Osteoblast (primary cell): ENCODE results near the gene ABCF3. TPM values are rescaled to one million over a fixed set of nuclear protein-coding genes. Genes with fewer than 3 reads are reported as not detected.

ENCODE experiments used
- DNase-seq: peaks from one replicate; pipeline ENCODE4 v3.0.0; 2011; ENCODE audit warnings: low spot score, mixed read lengths; ENCODE audit not compliant: insufficient read length; ENCODE audit errors: missing footprints
- H2AFZ ChIP-seq: 2 replicates; pipeline ENCODE4 v1.6.0; 2011; ENCODE audit warnings: mild to moderate bottlenecking, low read length
- H3K27ac ChIP-seq: 2 replicates; pipeline ENCODE4 v1.5.1; 2011; ENCODE audit warnings: mild to moderate bottlenecking, low read depth, low read length, moderate library complexity
- H3K27me3 ChIP-seq: 2 replicates; pipeline ENCODE4 v1.6.0; 2012; ENCODE audit warnings: mild to moderate bottlenecking, control low read depth, inconsistent platforms, low read length, moderate library complexity; ENCODE audit not compliant: insufficient read depth
- H3K36me3 ChIP-seq: 2 replicates; pipeline ENCODE4 v1.5.1; 2011; ENCODE audit warnings: mild to moderate bottlenecking, low read length, control low read depth, moderate library complexity; ENCODE audit not compliant: insufficient read depth
- H3K4me1 ChIP-seq: 2 replicates; pipeline ENCODE4 v1.5.1; 2011; ENCODE audit warnings: mild to moderate bottlenecking, low read length, control low read depth, moderate library complexity; ENCODE audit not compliant: insufficient read depth
- H3K4me2 ChIP-seq: 2 replicates; pipeline ENCODE4 v1.6.0; 2011; ENCODE audit warnings: mild to moderate bottlenecking, low read length; ENCODE audit not compliant: insufficient read depth
- H3K4me3 ChIP-seq: fragments of 200-600 bp; sonication (generic); 3 replicates; pipeline ENCODE4 v1.5.1; 2012; ENCODE audit warnings: mild to moderate bottlenecking, low read length, inconsistent platforms; ENCODE audit not compliant: insufficient read depth
- H3K79me2 ChIP-seq: 2 replicates; pipeline ENCODE4 v1.6.0; 2012; ENCODE audit warnings: mild to moderate bottlenecking, low read length, control low read depth, inconsistent platforms; ENCODE audit not compliant: insufficient read depth
- H3K9me3 ChIP-seq: 2 replicates; pipeline ENCODE4 v1.5.1; 2011; ENCODE audit warnings: low read depth, low read length, control low read depth
- H4K20me1 ChIP-seq: 2 replicates; pipeline ENCODE4 v1.6.0; 2012; ENCODE audit warnings: mild to moderate bottlenecking, low read length, control low read depth; ENCODE audit not compliant: insufficient read depth
- CTCF ChIP-seq: IDR thresholded peaks from 2 replicates; pipeline ENCODE4 v1.5.1; 2011; ENCODE audit warnings: mild to moderate bottlenecking, low read depth, low read length, moderate library complexity; ENCODE audit errors: extremely low read depth
- total RNA-seq: library from RNA; depleted of rRNA; stranded (reverse); fragments of >200 nt; gene quantifications from 2 replicates; pipeline ENCODE4 v1.2.3, GENCODE V29; 2012

ABCF3 gene
- total RNA-seq, 1 donor = 46.7 TPM

DNA sequence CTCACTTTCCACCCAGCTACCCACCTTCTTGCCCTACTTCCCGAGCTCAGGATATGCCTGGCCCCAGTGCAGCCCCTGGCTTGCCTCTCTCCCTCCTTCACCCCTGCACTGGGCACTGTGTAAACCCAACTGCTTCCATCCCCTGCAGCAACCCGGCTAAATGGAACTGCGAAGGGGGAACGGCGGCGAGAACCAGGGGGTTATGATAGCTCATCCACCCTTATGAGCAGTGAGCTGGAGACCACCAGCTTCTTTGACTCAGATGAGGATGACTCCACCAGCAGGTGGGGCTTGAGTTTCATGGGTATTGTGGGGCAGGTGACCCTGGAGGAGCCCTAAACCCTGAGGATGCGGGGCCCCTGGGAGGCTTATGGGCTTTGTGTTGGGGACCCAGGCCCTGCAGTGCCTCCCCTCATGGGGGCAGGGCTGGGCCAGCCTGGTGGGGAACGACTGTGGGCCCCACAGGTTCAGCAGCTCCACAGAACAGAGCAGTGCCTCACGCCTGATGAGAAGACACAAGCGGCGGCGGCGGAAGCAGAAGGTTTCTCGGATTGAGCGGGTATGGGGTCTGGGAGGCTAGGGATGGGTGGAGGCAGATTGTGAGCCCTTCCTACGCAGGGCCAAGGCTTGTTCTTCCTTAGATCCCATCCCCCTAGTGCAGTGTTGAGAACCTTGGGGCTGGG is 21.2 kb upstream of the ABCF3 start:
- Histone ChIP-seq H3K9me3 (no peaks in the 10 kb centered on the region), H3K4me1 (peaks cover 50% of the 10 kb centered on the region), H3K27me3 (no peaks in the 10 kb centered on the region), H2AFZ (no peak overlapping the region), H3K27ac (no peak overlapping the region), H3K36me3 (peaks cover 67% of the 10 kb centered on the region), H3K79me2 (peaks cover 78% of the 10 kb centered on the region), H3K4me3 (no peak overlapping the region), H3K4me2 (no peak overlapping the region), H4K20me1 (peaks cover 41% of the 10 kb centered on the region)
- no peak for DNase-seq
- TF ChIP-seq CTCF = no peak

DNA sequence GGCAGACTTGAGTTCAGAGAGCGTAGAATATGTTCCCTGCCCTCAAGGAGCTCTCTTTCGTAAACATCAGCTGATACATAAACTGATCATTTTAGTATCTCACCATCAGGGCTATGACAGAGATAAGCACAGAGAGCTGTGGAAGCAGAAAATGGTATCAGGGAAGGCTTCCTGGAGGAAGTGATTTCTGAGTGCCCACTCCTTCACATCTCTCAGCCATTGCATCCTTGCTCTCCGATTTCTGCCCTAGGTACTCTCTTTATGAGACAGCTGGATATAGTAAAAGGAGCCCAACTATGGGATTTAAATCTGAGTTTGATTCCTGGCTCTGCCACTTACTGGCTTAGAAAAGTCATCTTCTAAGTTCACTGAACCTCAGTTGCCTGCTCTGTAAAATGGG is 20.5 kb upstream of the ABCF3 start:
- H3K36me3 ChIP-seq = peaks cover 70% of the 10 kb centered on the region
- no peaks in the 10 kb centered on the region for H3K9me3 ChIP-seq
- peaks cover 37% of the 10 kb centered on the region for H4K20me1 ChIP-seq
- TF ChIP-seq CTCF = no peak
- no peak overlapping the region for H3K4me3 ChIP-seq
- H3K27me3 ChIP-seq = no peaks in the 10 kb centered on the region
- H3K4me1 ChIP-seq = peaks cover 44% of the 10 kb centered on the region
- peak overlapping the region; percentile 5 for H3K27ac ChIP-seq
- H3K79me2 ChIP-seq = peaks cover 74% of the 10 kb centered on the region
- H3K4me2 ChIP-seq = no peak overlapping the region
- DNase-seq = no peak
- no peak overlapping the region for H2AFZ ChIP-seq

GRCh38 chr3:184166671-184167070 is 19.3 kb upstream of the ABCF3 start:
- Histone ChIP-seq H3K79me2 (peaks cover 71% of the 10 kb centered on the region), H3K27me3 (no peaks in the 10 kb centered on the region), H3K36me3 (peaks cover 82% of the 10 kb centered on the region), H3K27ac (peak overlapping the region; percentile 33), H4K20me1 (peaks cover 37% of the 10 kb centered on the region), H2AFZ (no peak overlapping the region), H3K4me2 (no peak overlapping the region), H3K4me1 (peaks cover 43% of the 10 kb centered on the region), H3K9me3 (no peaks in the 10 kb centered on the region), H3K4me3 (no peak overlapping the region)
- no peak for DNase-seq
- no peak for TF ChIP-seq CTCF

DNA sequence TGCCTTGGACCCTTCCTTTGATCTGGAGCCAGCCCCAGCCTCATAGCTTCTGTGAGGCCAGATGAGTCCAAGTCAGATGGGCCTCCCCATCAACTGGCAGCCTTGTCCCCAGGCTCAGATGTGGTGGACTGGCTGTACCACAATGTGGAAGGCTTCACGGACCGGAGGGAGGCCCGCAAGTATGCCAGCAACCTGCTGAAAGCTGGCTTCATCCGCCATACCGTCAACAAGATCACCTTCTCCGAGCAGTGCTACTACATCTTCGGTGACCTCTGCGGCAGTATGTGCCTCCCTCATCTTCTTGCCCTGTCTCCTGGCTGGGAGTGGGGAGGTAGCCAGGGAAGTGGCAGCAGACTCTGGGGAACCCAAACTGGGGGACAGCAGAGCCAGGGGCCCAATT is 18.2 kb upstream of the ABCF3 start:
- H3K27me3 ChIP-seq = no peaks in the 10 kb centered on the region
- no peak for DNase-seq
- peak overlapping the region; percentile 98 for H3K27ac ChIP-seq
- no peak overlapping the region for H2AFZ ChIP-seq
- H3K9me3 ChIP-seq = no peaks in the 10 kb centered on the region
- H3K36me3 ChIP-seq = peaks cover 78% of the 10 kb centered on the region
- H3K4me3 ChIP-seq = no peak overlapping the region
- peaks cover 60% of the 10 kb centered on the region for H3K79me2 ChIP-seq
- H3K4me2 ChIP-seq = peak overlapping the region; percentile 59
- peaks cover 37% of the 10 kb centered on the region for H4K20me1 ChIP-seq
- TF ChIP-seq CTCF = no peak
- peaks cover 44% of the 10 kb centered on the region for H3K4me1 ChIP-seq
